ENCODE results near the gene PRKCZ.

The PRKCZ gene

GRCh38 chr1:2039251-2039650, 11.0 kb upstream of the PRKCZ start:
- no peak for TF ChIP-seq CTCF (IDR thresholded peaks at IDR 0.05; ENCODE audit: low read length, missing control alignments)
- no peak for DNase-seq (ENCODE audit: low read depth)
- H3K4me3 ChIP-seq (replicated peaks; ENCODE audit: low read depth, low read length) = no peak overlapping the region

- no peak overlapping the region for H3K4me3 ChIP-seq (replicated peaks; ENCODE audit: low read depth, low read length)
- TF ChIP-seq CTCF (IDR thresholded peaks at IDR 0.05; ENCODE audit: low read length, missing control alignments) = no peak
- DNase-seq (ENCODE audit: low read depth) = no peak
These were observed 8.9 kb upstream of the PRKCZ start for GRCh38 chr1:2041305-2041704.

GRCh38 chr1:2041887-2042286, 8.3 kb upstream of the PRKCZ start:
- no peak for TF ChIP-seq CTCF (IDR thresholded peaks at IDR 0.05; ENCODE audit: low read length, missing control alignments)
- no peak overlapping the region for H3K4me3 ChIP-seq (replicated peaks; ENCODE audit: low read depth, low read length)
- no peak for DNase-seq (ENCODE audit: low read depth)

GRCh38 chr1:2042830-2043773, 7.1 kb upstream of the PRKCZ start:
- DNase-seq (ENCODE audit: low read depth) = no peak
- no peak overlapping the region for H3K4me3 ChIP-seq (replicated peaks; ENCODE audit: low read depth, low read length)
- no peak for TF ChIP-seq CTCF (IDR thresholded peaks at IDR 0.05; ENCODE audit: low read length, missing control alignments)

DNA sequence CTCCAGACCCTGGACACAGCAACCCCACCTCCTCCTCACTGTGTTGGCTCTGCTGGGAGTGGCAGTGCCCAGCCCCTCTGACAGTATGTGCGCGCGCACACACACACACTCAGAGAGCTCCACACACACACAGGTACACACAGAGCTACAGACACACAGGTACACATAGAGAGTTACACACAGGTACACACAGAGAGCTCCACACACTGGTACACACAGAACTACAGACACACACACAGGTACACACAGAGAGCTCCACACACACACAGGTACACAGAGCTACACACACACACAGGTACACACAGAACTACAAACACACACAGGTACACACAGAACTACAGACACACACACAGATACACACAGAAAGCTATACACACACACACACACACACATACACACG, 6.3 kb upstream of the PRKCZ start:
- no peak for TF ChIP-seq CTCF (IDR thresholded peaks at IDR 0.05; ENCODE audit: low read length, missing control alignments)
- DNase-seq (ENCODE audit: low read depth) = no peak
- H3K4me3 ChIP-seq (replicated peaks; ENCODE audit: low read depth, low read length) = no peak overlapping the region

GRCh38 chr1:2044510-2045319, 5.5 kb upstream of the PRKCZ start:
- DNase-seq (ENCODE audit: low read depth) = peak; percentile 39
- peak; percentile 33 for TF ChIP-seq CTCF (IDR thresholded peaks at IDR 0.05; ENCODE audit: low read length, missing control alignments)
- H3K4me3 ChIP-seq (replicated peaks; ENCODE audit: low read depth, low read length) = no peak overlapping the region
